Breast epithelium (tissue), 3 donors: ENCODE measurements around the gene KIF26B.

Source experiments
- POLR2AphosphoS5 ChIP-seq, 3 donors: sonication (generic); formaldehyde crosslinking; IDR thresholded peaks; one replicate each; pipeline ENCODE4 v1.6.1; 2017; ENCODE audit warnings: antibody characterized with exemption in 3 of 3
- TF ChIP-seq, protein P1 (sequence below), 3 donors: fragments of 450-650 bp; IDR thresholded peaks; one replicate each; pipeline ENCODE4 v1.5.1; 2016 to 2017; ENCODE audit warnings: antibody characterized with exemption in 3 of 3, mild to moderate bottlenecking in 3 of 3, moderate library complexity in 3 of 3

DNA sequence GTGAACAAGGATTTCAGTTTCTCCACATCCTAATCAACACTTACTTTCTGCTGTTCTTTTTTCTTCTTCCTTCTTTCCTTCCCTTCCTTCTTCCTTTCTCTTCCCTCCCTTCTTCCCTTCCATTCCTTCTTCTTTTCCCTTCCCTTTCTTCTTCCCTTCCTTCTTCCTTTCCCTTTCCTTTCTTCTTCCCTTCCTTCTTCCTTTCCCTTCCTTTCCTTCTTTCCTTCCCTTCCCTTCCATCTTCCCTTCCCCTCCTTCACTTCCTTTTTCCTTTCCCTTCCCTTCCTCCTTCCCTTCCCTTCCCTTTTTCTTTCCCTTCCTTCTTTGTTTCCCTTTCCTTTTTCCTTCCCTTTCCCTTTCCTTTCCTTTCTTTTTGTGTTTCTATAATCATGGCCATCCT is 115.3 kb downstream of the KIF26B start:
- TF ChIP-seq, protein P1, sequence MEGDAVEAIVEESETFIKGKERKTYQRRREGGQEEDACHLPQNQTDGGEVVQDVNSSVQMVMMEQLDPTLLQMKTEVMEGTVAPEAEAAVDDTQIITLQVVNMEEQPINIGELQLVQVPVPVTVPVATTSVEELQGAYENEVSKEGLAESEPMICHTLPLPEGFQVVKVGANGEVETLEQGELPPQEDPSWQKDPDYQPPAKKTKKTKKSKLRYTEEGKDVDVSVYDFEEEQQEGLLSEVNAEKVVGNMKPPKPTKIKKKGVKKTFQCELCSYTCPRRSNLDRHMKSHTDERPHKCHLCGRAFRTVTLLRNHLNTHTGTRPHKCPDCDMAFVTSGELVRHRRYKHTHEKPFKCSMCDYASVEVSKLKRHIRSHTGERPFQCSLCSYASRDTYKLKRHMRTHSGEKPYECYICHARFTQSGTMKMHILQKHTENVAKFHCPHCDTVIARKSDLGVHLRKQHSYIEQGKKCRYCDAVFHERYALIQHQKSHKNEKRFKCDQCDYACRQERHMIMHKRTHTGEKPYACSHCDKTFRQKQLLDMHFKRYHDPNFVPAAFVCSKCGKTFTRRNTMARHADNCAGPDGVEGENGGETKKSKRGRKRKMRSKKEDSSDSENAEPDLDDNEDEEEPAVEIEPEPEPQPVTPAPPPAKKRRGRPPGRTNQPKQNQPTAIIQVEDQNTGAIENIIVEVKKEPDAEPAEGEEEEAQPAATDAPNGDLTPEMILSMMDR (IDR thresholded peaks at IDR 0.05): no peak
- no peak for TF ChIP-seq POLR2AphosphoS5 (IDR thresholded peaks at IDR 0.05)
